GM20431 (cell line): ENCODE results near the gene OLFM1.

ENCODE experiments used
- in situ Hi-C: fragments of 300-500 bp; cut with MseI, MboI; formaldehyde crosslinking; loops from one replicate; pipeline ENCODE4 v1.15.0; 2020; ENCODE audit warnings: low sequenced_read_pairs; ENCODE audit not compliant: unreplicated experiment

The OLFM1 gene

GRCh38 chr9:135086597-135087488, 625 bp upstream of the OLFM1 start:
- in situ Hi-C loops: no loop called here

- in situ Hi-C loops: no loop called here
Measured at GRCh38 chr9:135087899-135088347, 455 bp downstream of the OLFM1 start.

GRCh38 chr9:135088348-135088978, 995 bp downstream of the OLFM1 start:
- in situ Hi-C loops: no loop called here

- in situ Hi-C loops: no loop called here
Measured at GRCh38 chr9:135088979-135089847, 1.7 kb downstream of the OLFM1 start.

GRCh38 chr9:135090081-135090480, 2.6 kb downstream of the OLFM1 start:
- in situ Hi-C loops: no loop called here

- in situ Hi-C loops: no loop called here
Measured at GRCh38 chr9:135090547-135090946, 3.1 kb downstream of the OLFM1 start.

GRCh38 chr9:135091545-135091944, 4.1 kb downstream of the OLFM1 start:
- in situ Hi-C loops: no loop called here

GRCh38 chr9:135093111-135093510, 5.6 kb downstream of the OLFM1 start:
- in situ Hi-C loops: no loop called here

GRCh38 chr9:135093911-135094584, 6.6 kb downstream of the OLFM1 start:
- in situ Hi-C loops: no loop called here

- in situ Hi-C loops: no loop called here
Measured at GRCh38 chr9:135095470-135096407, 8.3 kb downstream of the OLFM1 start.

GRCh38 chr9:135096408-135096895, 9.0 kb downstream of the OLFM1 start:
- in situ Hi-C loops: no loop called here

- in situ Hi-C loops: no loop called here
Measured at GRCh38 chr9:135098400-135099105, 11.1 kb downstream of the OLFM1 start.

- in situ Hi-C loops: no loop called here
Measured at GRCh38 chr9:135099574-135099973, 12.1 kb downstream of the OLFM1 start.

- in situ Hi-C loops: no loop called here
Measured at GRCh38 chr9:135100241-135100681, 12.8 kb downstream of the OLFM1 start.

GRCh38 chr9:135100725-135101410, 13.4 kb downstream of the OLFM1 start:
- in situ Hi-C loops: no loop called here

- in situ Hi-C loops: no loop called here
Measured at GRCh38 chr9:135101486-135101885, 14.0 kb downstream of the OLFM1 start.

GRCh38 chr9:135101926-135102325, 14.5 kb downstream of the OLFM1 start:
- in situ Hi-C loops: no loop called here
